Keratinocyte (primary cell): ENCODE results near the gene CDK14. TPM values are rescaled to one million over a fixed set of nuclear protein-coding genes. Genes with fewer than 3 reads are reported as not detected.

Experiments used
- DNase-seq: peaks from one replicate; pipeline ENCODE4 v3.0.0-alpha.2; 2011; ENCODE audit warnings: low read depth, missing footprints, low spot score
- FAIRE-seq: peaks from 2 replicates; lab custom pipeline; 2011; peaks lifted over from hg19 to GRCh38; lab: Jason Lieb, UNC
- H2AFZ ChIP-seq: 2 replicates; pipeline ENCODE4 v1.6.0; 2012; ENCODE audit warnings: low read length, control low read depth, inconsistent platforms; ENCODE audit not compliant: control insufficient read depth
- H3K27ac ChIP-seq: 2 replicates; pipeline ENCODE4 v1.5.1; 2011; ENCODE audit warnings: low read length; ENCODE audit not compliant: control insufficient read depth, insufficient read depth
- H3K27me3 ChIP-seq: 3 replicates; pipeline ENCODE4 v1.6.0; 2011; ENCODE audit warnings: low read length; ENCODE audit not compliant: control insufficient read depth, insufficient read depth; ENCODE audit errors: extremely low read depth
- H3K36me3 ChIP-seq, 2 experiments: 2 replicates in 1 of 2; 3 replicates in 1 of 2; pipeline ENCODE4 v1.5.1; 2011; ENCODE audit warnings: low read length in 2 of 2, mild to moderate bottlenecking in 1 of 2; ENCODE audit not compliant: control insufficient read depth in 2 of 2, insufficient read depth in 2 of 2; ENCODE audit errors: extremely low read depth in 1 of 2
- H3K4me1 ChIP-seq: 3 replicates; pipeline ENCODE4 v1.5.1; 2011; ENCODE audit warnings: low read length; ENCODE audit not compliant: control insufficient read depth, insufficient read depth; ENCODE audit errors: extremely low read depth
- H3K4me2 ChIP-seq: 3 replicates; pipeline ENCODE4 v1.6.0; 2011; ENCODE audit warnings: low read depth, low read length; ENCODE audit not compliant: control insufficient read depth, insufficient read depth; ENCODE audit errors: extremely low read depth
- H3K4me3 ChIP-seq, 3 experiments: fragments of 200-600 bp in 1 of 3; sonication (generic) in 1 of 3; 2 replicates in 2 of 3; 3 replicates in 1 of 3; pipeline ENCODE4 v1.5.1; 2011 to 2016; ENCODE audit warnings: low read length in 3 of 3, mild to moderate bottlenecking in 3 of 3, control low read depth in 2 of 3, inconsistent platforms in 1 of 3, low read depth in 1 of 3, mixed read lengths in 1 of 3, mixed run types in 1 of 3, moderate library complexity in 1 of 3; ENCODE audit not compliant: control insufficient read depth in 2 of 3, insufficient read depth in 2 of 3; ENCODE audit errors: extremely low read depth in 1 of 3
- H3K79me2 ChIP-seq: 2 replicates; pipeline ENCODE4 v1.6.0; 2012; ENCODE audit warnings: low read length; ENCODE audit not compliant: control insufficient read depth, insufficient read depth
- H3K9ac ChIP-seq: 3 replicates; pipeline ENCODE4 v1.6.0; 2011; ENCODE audit warnings: low read length; ENCODE audit not compliant: control insufficient read depth, insufficient read depth; ENCODE audit errors: extremely low read depth
- H3K9me1 ChIP-seq: 3 replicates; pipeline ENCODE4 v1.6.0; 2011; ENCODE audit warnings: low read length; ENCODE audit not compliant: control insufficient read depth, insufficient read depth; ENCODE audit errors: extremely low read depth
- H3K9me3 ChIP-seq: 2 replicates; pipeline ENCODE4 v1.5.1; 2012; ENCODE audit warnings: low read depth, low read length; ENCODE audit not compliant: control insufficient read depth
- H4K20me1 ChIP-seq: 3 replicates; pipeline ENCODE4 v1.6.0; 2011; ENCODE audit warnings: low read length; ENCODE audit not compliant: control insufficient read depth, insufficient read depth; ENCODE audit errors: extremely low read depth
- EZH2 ChIP-seq: IDR thresholded peaks from one replicate; pipeline ENCODE4 v1.6.1; 2012; ENCODE audit warnings: inconsistent platforms, mild to moderate bottlenecking, low read length, moderate library complexity
- dilution Hi-C: fragments of 300-500 bp; cut with MboI; formaldehyde crosslinking; loops from one replicate; pipeline ENCODE4 v1.7.0; 2020; ENCODE audit warnings: low sequenced_read_pairs; ENCODE audit not compliant: extremely low pct_ligation_motif_present
- polyA plus RNA-seq, 5 experiments: library from polyadenylated mRNA; depleted of rRNA in 3 of 5; stranded (reverse) in 3 of 5; stranded (forward) in 1 of 5; unstranded in 1 of 5; fragments of >200 nt; gene quantifications; 1 replicate in 1 of 5; 2 replicates in 3 of 5; 3 replicates in 1 of 5; pipeline versions ENCODE4 v1.2.1 to v1.2.3, GENCODE V29; 2011 to 2012; ENCODE audit warnings: missing spikeins in 2 of 5, low read depth in 1 of 5, low replicate concordance in 1 of 5
- TF ChIP-seq, protein P1 (sequence below), 3 experiments: IDR thresholded peaks in 1 of 3; conservative IDR thresholded peaks in 1 of 3; optimal IDR thresholded peaks in 1 of 3; 2 replicates in 2 of 3; 3 replicates in 1 of 3; pipeline versions ENCODE3 to v1.5.1; 2011; ENCODE audit warnings: low read length in 3 of 3, mild to moderate bottlenecking in 3 of 3, moderate library complexity in 2 of 3, control low read depth in 1 of 3, inconsistent platforms in 1 of 3; ENCODE audit not compliant: insufficient read depth in 2 of 3; ENCODE audit errors: extremely low read depth in 1 of 3

CDK14 gene
- polyA plus RNA-seq, 1 donor (not counting 4 experiments of a cell fraction or from before 2014, with no cell fraction given) = 4.0 TPM

DNA sequence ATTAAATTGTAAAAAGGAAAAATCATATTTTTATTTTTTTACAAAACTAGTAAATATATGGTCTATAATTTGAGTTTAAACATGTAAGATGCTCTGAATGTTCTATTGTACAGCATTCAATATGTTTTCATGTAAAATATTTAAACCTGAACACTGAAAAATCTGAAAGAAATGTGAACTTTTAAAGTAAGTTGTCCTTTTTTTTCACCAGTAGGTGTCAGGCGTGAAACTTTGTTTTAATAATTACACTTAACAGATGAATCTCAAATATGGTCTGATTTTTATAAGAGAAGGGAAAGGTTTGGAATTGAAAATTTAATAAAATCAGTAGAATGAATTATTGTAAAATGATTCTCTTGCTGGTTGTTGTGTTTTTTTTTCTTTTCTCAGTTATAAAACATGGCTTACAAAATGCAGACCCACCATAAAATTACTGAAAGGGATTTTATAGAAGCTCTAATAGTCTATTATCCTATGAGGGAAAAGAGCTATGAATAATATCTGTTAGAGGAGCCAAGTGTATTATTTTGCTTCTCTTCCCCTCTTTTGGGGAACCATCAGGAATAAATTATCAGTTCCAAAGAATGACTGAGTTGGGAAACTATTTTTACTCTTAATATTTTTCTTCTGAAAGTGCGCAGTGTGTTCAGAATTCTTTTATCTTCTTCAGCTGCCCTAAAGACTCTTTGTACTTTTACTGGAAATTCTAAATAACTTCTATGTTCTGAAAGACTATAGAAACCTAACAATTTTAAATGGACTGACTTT lies 450.4 kb downstream of the CDK14 start:
- Histone ChIP-seq H3K79me2 (no peaks in the 10 kb centered on the region), H3K27me3 (no peaks in the 10 kb centered on the region), H3K4me2 (no peak overlapping the region), H3K4me1 (no peaks in the 10 kb centered on the region), H3K9me1 (no peaks in the 10 kb centered on the region), H4K20me1 (no peaks in the 10 kb centered on the region), H3K9me3 (no peaks in the 10 kb centered on the region), H3K4me3 (no peak overlapping the region), H2AFZ (no peak overlapping the region), H3K9ac (no peak overlapping the region), H3K36me3 (no peaks in the 10 kb centered on the region), H3K27ac (no peak overlapping the region)
- dilution Hi-C loops = no loop called here
- no peak for TF ChIP-seq EZH2
- TF ChIP-seq, protein P1, sequence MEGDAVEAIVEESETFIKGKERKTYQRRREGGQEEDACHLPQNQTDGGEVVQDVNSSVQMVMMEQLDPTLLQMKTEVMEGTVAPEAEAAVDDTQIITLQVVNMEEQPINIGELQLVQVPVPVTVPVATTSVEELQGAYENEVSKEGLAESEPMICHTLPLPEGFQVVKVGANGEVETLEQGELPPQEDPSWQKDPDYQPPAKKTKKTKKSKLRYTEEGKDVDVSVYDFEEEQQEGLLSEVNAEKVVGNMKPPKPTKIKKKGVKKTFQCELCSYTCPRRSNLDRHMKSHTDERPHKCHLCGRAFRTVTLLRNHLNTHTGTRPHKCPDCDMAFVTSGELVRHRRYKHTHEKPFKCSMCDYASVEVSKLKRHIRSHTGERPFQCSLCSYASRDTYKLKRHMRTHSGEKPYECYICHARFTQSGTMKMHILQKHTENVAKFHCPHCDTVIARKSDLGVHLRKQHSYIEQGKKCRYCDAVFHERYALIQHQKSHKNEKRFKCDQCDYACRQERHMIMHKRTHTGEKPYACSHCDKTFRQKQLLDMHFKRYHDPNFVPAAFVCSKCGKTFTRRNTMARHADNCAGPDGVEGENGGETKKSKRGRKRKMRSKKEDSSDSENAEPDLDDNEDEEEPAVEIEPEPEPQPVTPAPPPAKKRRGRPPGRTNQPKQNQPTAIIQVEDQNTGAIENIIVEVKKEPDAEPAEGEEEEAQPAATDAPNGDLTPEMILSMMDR (optimal IDR thresholded peaks at IDR 0.05 in 1 of 3, IDR thresholded peaks at IDR 0.05 in 1 of 3, conservative IDR thresholded peaks at IDR 0.05 in 1 of 3; ENCODE audit: extremely low read depth in 1 of 3, insufficient read depth in 2 of 3, low read length in 3 of 3) = peak in 1 of 3 experiments; percentile 10
- DNase-seq = no peak
- no peak for FAIRE-seq

DNA sequence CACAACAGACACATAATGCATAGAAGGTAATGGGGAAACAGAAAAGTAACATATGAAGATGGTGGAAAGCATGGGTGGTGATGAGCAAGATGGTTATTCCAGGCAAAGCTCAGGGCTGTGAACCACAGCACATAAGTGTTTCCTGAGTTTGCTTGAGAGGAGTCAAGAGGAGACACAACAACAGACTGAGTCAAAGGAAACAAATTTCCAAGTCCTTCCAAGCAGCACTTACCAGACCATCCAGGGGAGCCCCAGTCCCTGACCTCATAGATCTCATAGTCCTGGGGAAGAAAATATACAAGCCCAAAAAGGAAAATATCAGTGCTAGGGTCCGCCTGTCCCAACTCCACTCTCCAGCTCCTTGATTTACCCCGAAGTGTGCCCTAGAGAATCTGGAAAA lies 451.5 kb downstream of the CDK14 start:
- Histone ChIP-seq H3K4me2 (no peak overlapping the region), H3K4me3 (no peak overlapping the region), H3K79me2 (no peaks in the 10 kb centered on the region), H3K27ac (no peak overlapping the region), H3K9me1 (no peaks in the 10 kb centered on the region), H3K4me1 (no peaks in the 10 kb centered on the region), H3K27me3 (no peaks in the 10 kb centered on the region), H3K9me3 (no peaks in the 10 kb centered on the region), H3K9ac (no peak overlapping the region), H3K36me3 (no peaks in the 10 kb centered on the region), H2AFZ (no peak overlapping the region), H4K20me1 (no peaks in the 10 kb centered on the region)
- TF ChIP-seq, protein P1 (optimal IDR thresholded peaks at IDR 0.05 in 1 of 3, IDR thresholded peaks at IDR 0.05 in 1 of 3, conservative IDR thresholded peaks at IDR 0.05 in 1 of 3; ENCODE audit: extremely low read depth in 1 of 3, insufficient read depth in 2 of 3, low read length in 3 of 3) = no peak
- TF ChIP-seq EZH2 = no peak
- FAIRE-seq = no peak
- dilution Hi-C loops = no loop called here
- no peak for DNase-seq
